ENCODE data around the gene CSTPP1.
"Not testable (repeated sequence)": the region's sequence is repeated elsewhere in the genome, so short reads cannot be mapped to it uniquely, and the experiment has no call there.

Gene CSTPP1

DNA sequence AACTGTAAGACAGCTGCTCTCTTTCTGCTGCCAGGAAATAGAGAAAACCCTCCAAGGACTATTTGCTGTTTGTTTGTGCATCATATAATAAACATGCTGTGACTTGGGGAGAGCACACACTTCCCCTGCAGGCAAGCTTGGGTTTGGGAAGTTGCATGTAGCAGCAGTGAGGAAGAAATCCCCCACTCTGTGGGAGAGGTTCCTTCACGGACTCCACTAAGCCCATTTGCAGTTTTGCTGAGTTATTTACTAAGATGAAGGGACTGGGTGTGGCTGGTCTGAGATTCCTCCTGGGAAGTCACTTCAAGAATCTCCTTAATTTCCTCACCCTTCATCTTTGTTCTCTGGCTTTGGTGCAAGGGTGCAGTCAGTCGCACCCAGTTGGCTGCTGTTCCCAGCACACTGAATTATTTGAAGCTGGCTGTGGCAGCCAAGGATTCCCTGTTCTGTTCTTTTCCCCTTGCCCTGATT is 135.3 kb downstream of the CSTPP1 start:
- H3K36me3 Mint-ChIP-seq (ENCODE audit: low read depth), result peaks cover 3% of the 10 kb centered on the region
- peak overlapping the region in 1 of 3 experiments; percentile 38 for H3K27ac Mint-ChIP-seq
- no peaks in the 10 kb centered on the region for H3K9me3 Mint-ChIP-seq
- no peak overlapping the region for H3K4me3 Mint-ChIP-seq
- no peaks in the 10 kb centered on the region for H3K27me3 Mint-ChIP-seq (ENCODE audit: low read depth)
- TF ChIP-seq, protein P1, sequence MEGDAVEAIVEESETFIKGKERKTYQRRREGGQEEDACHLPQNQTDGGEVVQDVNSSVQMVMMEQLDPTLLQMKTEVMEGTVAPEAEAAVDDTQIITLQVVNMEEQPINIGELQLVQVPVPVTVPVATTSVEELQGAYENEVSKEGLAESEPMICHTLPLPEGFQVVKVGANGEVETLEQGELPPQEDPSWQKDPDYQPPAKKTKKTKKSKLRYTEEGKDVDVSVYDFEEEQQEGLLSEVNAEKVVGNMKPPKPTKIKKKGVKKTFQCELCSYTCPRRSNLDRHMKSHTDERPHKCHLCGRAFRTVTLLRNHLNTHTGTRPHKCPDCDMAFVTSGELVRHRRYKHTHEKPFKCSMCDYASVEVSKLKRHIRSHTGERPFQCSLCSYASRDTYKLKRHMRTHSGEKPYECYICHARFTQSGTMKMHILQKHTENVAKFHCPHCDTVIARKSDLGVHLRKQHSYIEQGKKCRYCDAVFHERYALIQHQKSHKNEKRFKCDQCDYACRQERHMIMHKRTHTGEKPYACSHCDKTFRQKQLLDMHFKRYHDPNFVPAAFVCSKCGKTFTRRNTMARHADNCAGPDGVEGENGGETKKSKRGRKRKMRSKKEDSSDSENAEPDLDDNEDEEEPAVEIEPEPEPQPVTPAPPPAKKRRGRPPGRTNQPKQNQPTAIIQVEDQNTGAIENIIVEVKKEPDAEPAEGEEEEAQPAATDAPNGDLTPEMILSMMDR (IDR thresholded peaks at IDR 0.05; ENCODE audit: unreplicated experiment in 3 of 3), result no peak
- H3K4me1 Mint-ChIP-seq, result peaks cover 10% of the 10 kb centered on the region

DNA sequence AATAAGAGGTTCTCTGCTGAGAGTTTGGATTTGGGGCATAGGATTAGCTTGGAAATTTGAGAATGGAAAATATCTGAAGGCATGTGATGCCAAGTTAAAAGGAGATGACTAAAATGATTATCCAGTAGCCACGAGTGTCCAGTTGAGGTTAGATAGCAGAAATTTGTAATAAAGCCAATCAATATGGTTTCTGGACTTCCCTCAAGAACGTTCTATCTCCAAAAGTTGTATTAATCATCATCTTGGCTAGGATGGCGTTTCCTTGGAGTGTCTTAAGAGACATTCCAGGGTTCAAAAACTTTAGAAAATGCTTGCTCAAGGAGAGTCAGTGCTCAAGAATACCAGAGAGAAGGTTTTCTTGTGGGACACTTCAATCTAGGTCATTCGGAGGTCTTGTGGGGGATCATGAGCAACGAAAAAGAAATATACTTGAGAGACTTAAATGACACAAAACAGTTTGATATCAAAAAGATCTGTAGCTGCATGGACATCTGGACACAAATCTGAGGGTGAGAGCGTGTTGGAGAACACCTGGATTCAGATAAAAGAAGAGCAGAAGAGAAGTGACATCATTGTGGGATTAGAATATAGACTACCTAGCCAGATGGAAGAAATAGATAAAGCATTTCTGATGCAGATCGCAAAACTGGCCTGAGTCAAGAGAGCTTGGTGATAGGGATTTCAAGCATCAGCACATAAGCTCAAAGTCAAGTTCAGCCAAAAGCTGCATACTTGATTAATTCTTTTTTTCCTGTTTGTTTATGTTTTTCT is 142.4 kb downstream of the CSTPP1 start:
- Mint-ChIP-seq H3K9me3 (no peaks in the 10 kb centered on the region), H3K27me3 (ENCODE audit: low read depth) (peaks cover 3% of the 10 kb centered on the region), H3K27ac (no peak overlapping the region), H3K4me3 (no peak overlapping the region), H3K36me3 (ENCODE audit: low read depth) (no peaks in the 10 kb centered on the region), H3K4me1 (no peaks in the 10 kb centered on the region)
- TF ChIP-seq, protein P1 (IDR thresholded peaks at IDR 0.05; ENCODE audit: unreplicated experiment in 3 of 3), result no peak

DNA sequence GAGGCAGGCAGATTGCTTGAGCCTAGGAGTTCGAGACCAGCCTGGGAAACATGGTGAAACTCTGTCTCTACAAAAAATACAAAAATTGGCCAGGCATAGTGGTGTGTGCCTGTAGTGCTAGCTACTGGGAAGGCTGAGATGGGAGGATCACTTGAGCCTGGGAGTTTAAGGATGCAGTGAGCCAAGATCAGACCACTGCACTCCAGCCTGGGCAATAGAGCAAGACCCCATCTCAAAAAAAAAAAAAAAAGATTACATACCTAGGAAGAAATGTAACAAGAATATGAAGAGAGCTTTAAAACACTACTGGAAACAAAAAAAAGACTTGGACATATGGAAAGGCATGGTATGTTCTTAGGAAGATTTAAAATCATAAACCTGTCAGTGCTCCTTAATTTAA is 144.2 kb downstream of the CSTPP1 start:
- not testable (repeated sequence) for H3K4me1 Mint-ChIP-seq; H3K9me3 Mint-ChIP-seq; H3K36me3 Mint-ChIP-seq (ENCODE audit: low read depth); H3K4me3 Mint-ChIP-seq; H3K27me3 Mint-ChIP-seq (ENCODE audit: low read depth); H3K27ac Mint-ChIP-seq

DNA sequence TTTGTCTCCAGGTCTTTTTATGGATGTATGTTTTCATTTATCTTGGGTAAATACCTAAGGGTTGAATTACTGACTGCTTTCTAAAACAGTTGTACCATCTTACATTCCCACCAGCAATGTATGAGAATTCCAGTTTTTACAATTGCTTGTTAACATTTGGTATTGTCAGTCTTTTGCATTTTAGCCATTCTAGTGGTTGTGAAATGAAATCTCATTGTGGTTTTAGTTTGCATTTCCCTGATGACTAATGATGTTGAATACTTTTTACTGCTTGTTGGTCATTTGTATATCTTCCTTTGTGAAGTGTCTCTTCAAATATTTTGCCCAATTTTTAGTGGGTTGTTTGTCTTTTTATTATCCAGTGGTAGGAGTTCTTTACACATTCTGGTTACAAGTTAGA is 147.4 kb downstream of the CSTPP1 start:
- Mint-ChIP-seq H3K27ac (no peak overlapping the region), H3K9me3 (no peaks in the 10 kb centered on the region)

DNA sequence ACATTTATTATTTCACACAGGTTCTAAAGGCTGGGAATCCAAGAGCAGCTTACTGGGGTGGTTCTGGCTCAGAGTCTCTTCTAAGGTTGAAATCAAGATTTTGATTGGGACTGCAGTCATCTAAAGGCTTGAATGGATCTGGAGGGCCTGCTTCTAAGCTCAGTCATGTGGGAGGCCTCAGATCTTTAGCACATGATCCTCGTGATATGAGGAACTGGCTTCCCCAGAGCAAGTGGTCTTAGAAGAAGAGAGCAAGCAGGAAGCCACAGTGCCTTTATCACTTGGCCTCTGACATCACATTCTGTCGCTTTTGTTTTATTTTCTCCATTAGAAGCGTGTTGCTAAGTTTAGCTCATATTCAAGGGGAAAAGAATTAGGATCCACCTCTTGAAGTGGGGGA is 151.2 kb downstream of the CSTPP1 start:
- H3K4me1 Mint-ChIP-seq, result peaks cover 5% of the 10 kb centered on the region
- no peak overlapping the region for H3K4me3 Mint-ChIP-seq
- TF ChIP-seq, protein P1 (IDR thresholded peaks at IDR 0.05; ENCODE audit: unreplicated experiment in 3 of 3), result no peak
- peaks cover 2% of the 10 kb centered on the region for H3K9me3 Mint-ChIP-seq
- H3K36me3 Mint-ChIP-seq (ENCODE audit: low read depth), result peaks cover 4% of the 10 kb centered on the region
- no peaks in the 10 kb centered on the region for H3K27me3 Mint-ChIP-seq (ENCODE audit: low read depth)
- peak overlapping the region in 1 of 3 experiments; percentile 57 for H3K27ac Mint-ChIP-seq

More for the DNA sequence above, 147.4 kb downstream of the CSTPP1 start:
- H3K27me3 Mint-ChIP-seq (ENCODE audit: low read depth), result no peaks in the 10 kb centered on the region
- no peaks in the 10 kb centered on the region for H3K36me3 Mint-ChIP-seq (ENCODE audit: low read depth)
- TF ChIP-seq, protein P1 (IDR thresholded peaks at IDR 0.05; ENCODE audit: unreplicated experiment in 3 of 3), result no peak
- H3K4me3 Mint-ChIP-seq, result no peak overlapping the region
- H3K4me1 Mint-ChIP-seq, result peaks cover 5% of the 10 kb centered on the region

DNA sequence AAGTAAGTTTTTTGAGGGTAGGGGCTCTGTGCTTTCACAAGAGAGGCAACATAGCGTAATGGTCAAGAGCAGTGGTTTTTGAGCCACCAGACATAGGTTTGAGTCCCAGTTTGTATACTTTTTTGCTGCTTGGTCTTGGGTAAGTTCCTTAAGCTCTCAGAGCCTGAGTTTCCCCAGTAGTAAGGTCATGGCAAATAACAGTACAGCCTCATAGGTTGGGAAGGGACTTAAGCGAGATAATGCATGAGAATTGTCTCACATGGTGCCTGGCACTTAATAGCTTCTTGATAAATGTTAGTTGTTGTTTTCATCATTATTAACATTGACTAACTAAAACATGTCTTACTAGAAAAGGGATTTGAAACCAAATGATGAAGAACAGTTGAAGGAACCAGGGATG is 157.0 kb downstream of the CSTPP1 start:
- Mint-ChIP-seq H3K9me3 (peaks cover 2% of the 10 kb centered on the region), H3K27ac (no peak overlapping the region), H3K36me3 (ENCODE audit: low read depth) (peaks cover 11% of the 10 kb centered on the region), H3K4me1 (peaks cover 12% of the 10 kb centered on the region), H3K4me3 (no peak overlapping the region), H3K27me3 (ENCODE audit: low read depth) (no peaks in the 10 kb centered on the region)
- TF ChIP-seq, protein P1 (IDR thresholded peaks at IDR 0.05; ENCODE audit: unreplicated experiment in 3 of 3), result no peak

DNA sequence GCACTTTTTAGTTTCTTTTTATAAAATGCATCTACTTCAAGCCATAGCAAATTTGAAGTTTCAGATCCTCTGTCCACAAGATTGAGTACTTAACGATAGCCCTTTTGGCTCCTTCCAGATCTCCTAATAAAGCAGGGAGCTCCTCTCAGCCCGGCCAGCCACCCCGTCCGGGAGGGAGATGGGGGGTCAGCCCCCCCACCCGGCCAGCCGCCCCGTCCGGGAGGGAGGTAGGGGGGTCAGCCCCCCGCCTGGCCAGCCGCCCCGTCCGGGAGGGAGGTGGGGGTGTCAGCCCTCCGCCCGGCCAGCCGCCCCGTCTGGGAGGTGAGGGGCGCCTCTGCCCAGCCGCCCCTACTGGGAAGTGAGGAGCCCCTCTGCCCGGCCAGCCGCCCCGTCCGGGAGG is 160.3 kb downstream of the CSTPP1 start:
- Mint-ChIP-seq H3K27ac (peak overlapping the region in 1 of 3 experiments; percentile 31), H3K36me3 (ENCODE audit: low read depth) (peaks cover 14% of the 10 kb centered on the region), H3K4me1 (peaks cover 34% of the 10 kb centered on the region)
- not testable (repeated sequence) for H3K9me3 Mint-ChIP-seq; H3K27me3 Mint-ChIP-seq (ENCODE audit: low read depth); H3K4me3 Mint-ChIP-seq

DNA sequence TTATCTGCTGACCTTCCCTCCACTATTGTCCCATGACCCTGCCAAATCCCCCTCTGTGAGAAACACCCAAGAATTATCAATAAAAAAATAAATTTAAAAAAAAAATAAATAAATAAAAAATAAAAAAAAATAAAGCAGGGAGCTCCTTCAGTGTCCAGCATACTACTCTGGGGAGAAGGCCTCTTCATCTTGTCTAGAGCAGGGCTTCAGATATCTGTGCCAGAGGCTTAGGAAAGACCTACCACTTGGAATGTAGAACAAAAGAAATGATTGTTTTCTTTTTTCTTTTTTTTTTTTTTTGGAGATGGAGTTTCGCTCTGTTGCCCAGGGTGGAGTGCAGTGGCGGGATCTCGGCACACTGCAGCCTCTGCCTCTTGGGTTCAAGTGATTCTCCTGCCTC is 161.7 kb downstream of the CSTPP1 start:
- H3K9me3 Mint-ChIP-seq; H3K27me3 Mint-ChIP-seq (ENCODE audit: low read depth); H3K4me3 Mint-ChIP-seq; H3K27ac Mint-ChIP-seq: not testable (repeated sequence)
- H3K36me3 Mint-ChIP-seq (ENCODE audit: low read depth), result peaks cover 14% of the 10 kb centered on the region
- peaks cover 36% of the 10 kb centered on the region for H3K4me1 Mint-ChIP-seq
